DND-41 (cell line): Measurements from ENCODE around the gene MIGA1.

Experiments used
- CTCF ChIP-seq: IDR thresholded peaks from 2 replicates; pipeline ENCODE4 v1.5.1; 2012; ENCODE audit warnings: borderline replicate concordance, low read length, moderate library complexity, mild to moderate bottlenecking; ENCODE audit not compliant: poor library complexity, severe bottlenecking; ENCODE audit errors: extremely low read depth
- EZH2 ChIP-seq: IDR thresholded peaks from 3 replicates; pipeline ENCODE4 v1.6.1; 2012; ENCODE audit warnings: borderline replicate concordance, low read depth, mild to moderate bottlenecking, moderate library complexity, low read length, inconsistent platforms; ENCODE audit not compliant: severe bottlenecking

- TF ChIP-seq EZH2 (no peak), CTCF (no peak)
These were observed 54.2 kb downstream of the MIGA1 start for GRCh38 chr1:77833521-77834100.
